BE2C (cell line): ENCODE data around the gene ATP10B.

Source experiments
- DNase-seq: peaks from one replicate; pipeline ENCODE4 v3.0.0-alpha.2; 2020
- H3K27me3 ChIP-seq: fragments of 250-450 bp; sonication (Bioruptor Pico); 2 replicates; pipeline ENCODE4 v1.5.1; 2020; ENCODE audit warnings: mild to moderate bottlenecking
- H3K36me3 ChIP-seq: fragments of 250-450 bp; sonication (Bioruptor Pico); 2 replicates; pipeline ENCODE4 v1.5.1; 2020; ENCODE audit warnings: mild to moderate bottlenecking
- H3K4me1 ChIP-seq: fragments of 250-450 bp; sonication (Bioruptor Pico); 2 replicates; pipeline ENCODE4 v1.5.1; 2020
- H3K4me3 ChIP-seq: 2 replicates; pipeline ENCODE4 v1.5.1; 2011; ENCODE audit warnings: low read depth, low read length
- H3K9me3 ChIP-seq: fragments of 250-450 bp; sonication (Bioruptor Pico); 2 replicates; pipeline ENCODE4 v1.5.1; 2020
- TF ChIP-seq, protein P1 (sequence below): IDR thresholded peaks from 2 replicates; pipeline ENCODE4 v1.5.1; 2012; ENCODE audit warnings: mild to moderate bottlenecking, low read depth, low read length

Gene ATP10B

DNA sequence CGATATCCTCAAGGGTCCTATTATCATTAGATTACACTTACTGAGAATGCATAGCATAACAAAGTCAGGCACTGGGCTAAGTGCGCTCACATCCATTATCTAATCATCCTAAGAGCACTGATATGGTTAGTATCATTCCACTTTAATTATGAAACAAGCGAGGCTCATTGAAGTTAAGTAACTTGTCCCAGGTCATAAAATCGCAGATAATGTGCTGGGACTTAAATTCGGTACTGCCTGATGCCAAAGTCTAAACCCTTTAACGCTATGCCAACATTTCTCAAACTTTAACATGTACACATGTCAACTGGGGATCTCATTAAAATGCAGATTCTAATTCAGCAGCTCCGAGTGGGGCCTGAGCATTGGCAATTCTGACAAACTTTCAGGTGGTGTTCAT is 225.7 kb downstream of the ATP10B start:
- H3K27me3 ChIP-seq, result no peaks in the 10 kb centered on the region
- H3K36me3 ChIP-seq, result no peaks in the 10 kb centered on the region
- no peaks in the 10 kb centered on the region for H3K9me3 ChIP-seq
- no peak for DNase-seq
- H3K4me1 ChIP-seq, result no peaks in the 10 kb centered on the region
- TF ChIP-seq, protein P1, sequence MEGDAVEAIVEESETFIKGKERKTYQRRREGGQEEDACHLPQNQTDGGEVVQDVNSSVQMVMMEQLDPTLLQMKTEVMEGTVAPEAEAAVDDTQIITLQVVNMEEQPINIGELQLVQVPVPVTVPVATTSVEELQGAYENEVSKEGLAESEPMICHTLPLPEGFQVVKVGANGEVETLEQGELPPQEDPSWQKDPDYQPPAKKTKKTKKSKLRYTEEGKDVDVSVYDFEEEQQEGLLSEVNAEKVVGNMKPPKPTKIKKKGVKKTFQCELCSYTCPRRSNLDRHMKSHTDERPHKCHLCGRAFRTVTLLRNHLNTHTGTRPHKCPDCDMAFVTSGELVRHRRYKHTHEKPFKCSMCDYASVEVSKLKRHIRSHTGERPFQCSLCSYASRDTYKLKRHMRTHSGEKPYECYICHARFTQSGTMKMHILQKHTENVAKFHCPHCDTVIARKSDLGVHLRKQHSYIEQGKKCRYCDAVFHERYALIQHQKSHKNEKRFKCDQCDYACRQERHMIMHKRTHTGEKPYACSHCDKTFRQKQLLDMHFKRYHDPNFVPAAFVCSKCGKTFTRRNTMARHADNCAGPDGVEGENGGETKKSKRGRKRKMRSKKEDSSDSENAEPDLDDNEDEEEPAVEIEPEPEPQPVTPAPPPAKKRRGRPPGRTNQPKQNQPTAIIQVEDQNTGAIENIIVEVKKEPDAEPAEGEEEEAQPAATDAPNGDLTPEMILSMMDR, result no peak
- no peak overlapping the region for H3K4me3 ChIP-seq

DNA sequence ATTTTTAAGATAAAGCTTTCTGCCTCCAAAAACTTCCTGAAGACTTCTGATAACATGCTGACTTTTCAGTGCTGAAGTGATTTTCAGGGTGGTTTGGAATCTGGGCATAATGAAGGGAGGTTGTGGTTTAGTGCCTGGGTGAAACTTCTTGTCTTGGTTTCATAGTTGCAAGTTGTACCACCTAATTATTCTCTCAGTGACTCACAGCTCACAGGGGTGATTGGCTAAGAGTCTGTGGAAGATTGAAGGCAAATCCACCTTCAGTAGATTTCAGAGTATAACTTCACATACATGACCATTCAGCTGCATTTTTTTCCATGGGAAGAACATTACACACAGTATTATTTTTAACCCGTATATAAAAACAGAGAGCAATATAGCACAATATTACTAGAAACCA is 230.5 kb downstream of the ATP10B start:
- no peaks in the 10 kb centered on the region for H3K36me3 ChIP-seq
- TF ChIP-seq, protein P1, result no peak
- no peaks in the 10 kb centered on the region for H3K4me1 ChIP-seq
- H3K9me3 ChIP-seq, result no peaks in the 10 kb centered on the region
- no peaks in the 10 kb centered on the region for H3K27me3 ChIP-seq
- no peak overlapping the region for H3K4me3 ChIP-seq
- DNase-seq, result no peak

DNA sequence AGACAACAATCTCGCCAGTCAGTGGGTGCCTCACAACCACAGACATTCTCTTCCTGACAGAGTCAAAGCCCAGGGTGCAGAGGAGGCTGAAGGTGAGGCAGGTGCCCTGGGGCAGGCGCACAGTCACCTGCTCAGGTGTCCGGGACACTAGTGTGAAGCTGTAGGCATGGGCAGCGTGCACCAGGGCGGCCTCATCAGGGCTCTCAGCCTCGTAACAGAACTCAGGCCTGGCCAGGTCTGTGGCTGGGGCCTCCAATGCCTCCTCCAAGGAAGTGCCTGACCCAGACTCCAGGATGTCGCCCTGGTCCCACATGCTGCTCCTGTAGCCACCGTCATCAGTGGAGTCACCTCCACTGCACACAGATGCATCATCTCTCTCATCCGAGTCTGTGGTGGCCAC is 231.6 kb downstream of the ATP10B start:
- Histone ChIP-seq H3K9me3 (no peaks in the 10 kb centered on the region), H3K36me3 (no peaks in the 10 kb centered on the region), H3K4me1 (no peaks in the 10 kb centered on the region), H3K4me3 (no peak overlapping the region), H3K27me3 (no peaks in the 10 kb centered on the region)
- TF ChIP-seq, protein P1, result no peak
- no peak for DNase-seq

DNA sequence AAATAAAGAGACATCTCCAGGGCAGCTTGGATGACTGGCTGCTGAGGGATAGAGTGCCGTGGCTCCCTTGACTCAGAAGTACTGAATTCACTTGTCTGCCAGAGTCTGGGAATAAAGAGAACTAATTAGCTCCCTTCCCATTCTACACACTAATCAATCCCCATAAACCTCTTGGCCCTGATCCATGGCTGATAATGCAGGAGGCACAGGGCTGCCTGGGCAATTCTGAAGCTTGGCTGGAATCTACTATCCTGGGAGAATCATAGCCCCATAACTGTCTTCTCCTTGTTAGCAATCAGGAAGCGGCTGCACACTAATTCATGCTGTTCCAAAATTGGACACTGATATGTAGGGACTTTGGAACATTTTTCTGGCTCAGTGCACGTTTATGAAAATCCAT is 232.6 kb downstream of the ATP10B start:
- no peaks in the 10 kb centered on the region for H3K4me1 ChIP-seq

DNA sequence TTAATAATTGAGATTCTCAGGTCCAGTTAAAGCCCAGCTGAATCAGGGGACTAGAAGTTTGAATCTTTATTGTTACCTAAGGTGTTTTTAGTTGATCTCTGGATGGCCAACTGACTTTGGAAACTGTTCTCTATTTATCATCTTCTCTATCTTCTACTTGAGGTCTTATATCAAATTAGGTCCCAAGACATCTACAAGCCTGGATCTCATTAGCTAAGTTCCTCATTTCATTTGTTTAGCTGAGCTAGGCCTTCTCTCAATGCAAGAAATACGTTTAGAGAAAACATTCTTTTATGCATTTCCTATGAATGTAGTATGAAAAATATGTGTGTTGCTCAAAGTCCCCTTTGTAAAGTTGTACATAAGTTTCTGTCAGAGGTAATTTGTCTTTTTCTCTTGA is 233.7 kb downstream of the ATP10B start:
- Histone ChIP-seq H3K36me3 (no peaks in the 10 kb centered on the region), H3K4me3 (no peak overlapping the region), H3K4me1 (no peaks in the 10 kb centered on the region), H3K27me3 (no peaks in the 10 kb centered on the region), H3K9me3 (no peaks in the 10 kb centered on the region)
- DNase-seq, result no peak
- TF ChIP-seq, protein P1, result no peak

More for the DNA sequence above, 232.6 kb downstream of the ATP10B start:
- no peaks in the 10 kb centered on the region for H3K36me3 ChIP-seq
- no peak for DNase-seq
- H3K27me3 ChIP-seq, result no peaks in the 10 kb centered on the region
- TF ChIP-seq, protein P1, result no peak
- no peaks in the 10 kb centered on the region for H3K9me3 ChIP-seq
- no peak overlapping the region for H3K4me3 ChIP-seq

DNA sequence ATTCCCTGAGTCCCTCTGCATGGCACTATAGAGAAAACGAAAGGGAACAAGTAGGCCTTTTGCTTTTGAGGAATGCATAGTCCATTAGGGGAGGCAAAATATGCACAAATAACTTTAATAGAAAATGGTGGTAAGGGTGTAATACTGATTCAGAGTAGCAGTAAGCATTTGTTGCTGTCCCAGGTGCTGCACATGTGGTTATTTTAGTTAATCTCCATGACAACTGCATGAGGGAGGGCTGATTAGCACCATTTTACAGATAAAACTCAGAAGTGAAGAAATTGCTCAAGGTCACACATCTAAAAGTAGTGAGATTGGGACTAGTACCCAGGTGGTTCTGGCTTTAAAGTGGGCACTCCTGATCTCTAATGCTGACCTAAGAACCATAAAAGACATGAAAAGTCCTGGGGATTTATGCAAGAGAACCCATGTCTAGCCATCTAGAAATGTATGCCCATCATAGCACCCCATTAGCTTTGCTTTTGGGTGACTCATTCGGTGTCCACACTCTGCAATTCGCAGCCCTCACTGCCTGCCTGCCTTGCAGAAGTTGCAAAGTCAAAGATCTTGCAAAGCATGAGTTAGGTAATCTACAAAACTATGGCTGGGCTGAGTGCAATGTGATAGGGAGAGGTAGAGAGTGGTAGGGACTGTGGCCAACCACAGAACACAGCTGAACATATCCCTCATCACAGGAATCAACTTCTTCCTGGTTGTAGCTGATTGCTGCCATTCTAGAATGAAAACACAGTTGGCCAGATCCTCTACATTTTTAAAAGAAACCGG is 235.1 kb downstream of the ATP10B start:
- H3K4me1 ChIP-seq, result no peaks in the 10 kb centered on the region
- no peaks in the 10 kb centered on the region for H3K36me3 ChIP-seq
- no peaks in the 10 kb centered on the region for H3K27me3 ChIP-seq
- DNase-seq, result no peak
- no peaks in the 10 kb centered on the region for H3K9me3 ChIP-seq
- TF ChIP-seq, protein P1, result no peak
- H3K4me3 ChIP-seq, result no peak overlapping the region
